ENCODE results near the gene CD99.
"Not testable (repeated sequence)": the region's sequence is repeated elsewhere in the genome, so short reads cannot be mapped to it uniquely, and the experiment has no call there.

CD99 gene

GRCh38 chrX:2719774-2720447, 28.8 kb downstream of the CD99 start:
- DNase-seq (ENCODE audit: low read depth in 3 of 3, low spot score in 1 of 3) = no peak

DNA sequence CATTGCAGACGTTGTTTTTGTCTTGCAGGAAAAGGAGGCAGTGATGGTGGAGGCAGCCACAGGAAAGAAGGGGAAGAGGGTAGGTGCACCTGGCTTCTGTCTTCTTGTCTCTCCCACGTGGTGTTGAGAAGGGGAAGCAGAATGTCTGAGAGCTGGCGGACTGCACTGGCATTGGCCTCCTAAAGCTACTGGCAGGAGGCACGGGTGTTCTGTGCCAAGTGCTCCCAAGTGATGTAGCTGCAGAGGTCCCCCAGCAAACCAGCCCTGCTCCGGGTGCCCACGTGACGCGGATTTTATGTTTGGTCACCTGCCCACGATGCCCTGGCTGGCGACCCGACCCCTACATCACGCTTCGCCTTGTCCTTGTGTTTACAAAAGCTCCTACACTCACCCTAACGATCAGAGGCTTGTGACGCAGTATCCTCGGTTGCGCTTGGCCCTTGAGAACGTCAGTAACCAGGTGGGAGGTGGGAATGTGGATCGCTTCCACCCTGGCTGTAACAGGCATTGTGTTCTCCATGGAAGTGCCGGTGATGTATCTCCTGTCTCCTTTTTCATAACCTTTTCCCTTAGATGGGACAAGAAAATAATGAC, 32.3 kb downstream of the CD99 start:
- DNase-seq (ENCODE audit: low read depth in 3 of 3, low spot score in 1 of 3) = no peak

DNA sequence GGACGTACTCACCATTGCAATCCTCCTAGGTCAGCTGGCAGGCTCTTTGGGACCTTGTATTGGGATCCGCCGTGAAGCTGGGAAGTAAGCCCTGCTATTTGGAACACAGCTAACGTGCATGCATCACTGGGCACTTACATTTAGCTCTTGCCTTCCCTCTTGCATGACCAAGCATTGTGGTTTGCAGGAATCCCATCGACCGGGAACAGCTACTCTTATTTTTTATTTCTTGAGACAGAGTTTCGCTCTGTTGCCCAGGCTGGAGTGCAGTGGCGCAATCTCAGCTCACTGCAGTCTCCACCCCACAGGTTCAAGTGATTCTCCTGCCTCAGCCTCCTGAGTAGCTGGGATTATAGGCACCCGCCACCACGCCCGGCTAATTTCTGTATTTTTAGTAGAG, 36.2 kb downstream of the CD99 start:
- DNase-seq (ENCODE audit: low read depth in 3 of 3, low spot score in 1 of 3) = not testable (repeated sequence)

DNA sequence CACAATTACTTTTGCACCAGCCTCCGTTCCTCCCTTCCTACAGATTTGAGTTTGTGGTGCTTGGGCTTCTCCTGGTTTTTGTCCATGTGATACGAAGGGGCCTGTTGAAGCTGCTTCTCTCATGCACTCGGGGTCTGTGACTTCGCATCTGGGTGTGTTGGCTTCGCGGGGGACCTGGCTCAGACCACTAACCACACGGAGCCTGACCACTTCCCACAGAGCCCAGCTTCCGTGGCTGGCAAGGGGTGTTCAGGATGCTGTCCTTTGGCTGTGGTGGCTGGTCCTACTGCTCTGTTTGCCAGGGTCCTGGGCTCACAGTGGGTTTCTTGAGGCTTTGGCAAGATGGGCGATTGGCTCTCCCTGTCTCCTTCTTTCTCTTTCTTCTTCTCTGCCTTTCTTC, 41.0 kb downstream of the CD99 start:
- no peak for DNase-seq (ENCODE audit: low read depth in 3 of 3, low spot score in 1 of 3)

DNA sequence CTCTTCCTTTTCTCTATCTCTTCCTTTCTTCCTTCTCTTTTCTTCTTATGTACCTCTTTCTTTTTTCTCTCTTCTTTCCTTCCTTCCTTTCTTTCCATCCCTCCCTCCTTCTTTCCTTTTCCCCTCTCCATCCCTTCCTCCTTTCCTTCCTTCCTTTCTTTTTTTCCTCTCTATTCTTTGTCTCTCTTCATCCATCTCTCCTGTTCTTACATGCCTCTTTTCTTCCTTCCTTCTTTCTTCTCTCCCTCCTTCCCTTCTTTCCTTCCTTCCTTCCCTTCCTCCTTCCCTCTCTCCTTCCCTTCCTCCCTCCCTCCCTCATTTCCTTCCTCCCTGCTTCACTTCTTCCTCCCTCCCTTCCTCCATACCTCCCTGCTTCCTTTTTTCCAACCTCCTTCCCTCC, 41.6 kb downstream of the CD99 start:
- no peak for DNase-seq (ENCODE audit: low read depth in 3 of 3, low spot score in 1 of 3)

- DNase-seq (ENCODE audit: low read depth in 3 of 3, low spot score in 1 of 3) = no peak
Measured at GRCh38 chrX:2733286-2733685, 42.2 kb downstream of the CD99 start.

- no peak for DNase-seq (ENCODE audit: low read depth in 3 of 3, low spot score in 1 of 3)
Measured at GRCh38 chrX:2735270-2735669, 44.2 kb downstream of the CD99 start.

DNA sequence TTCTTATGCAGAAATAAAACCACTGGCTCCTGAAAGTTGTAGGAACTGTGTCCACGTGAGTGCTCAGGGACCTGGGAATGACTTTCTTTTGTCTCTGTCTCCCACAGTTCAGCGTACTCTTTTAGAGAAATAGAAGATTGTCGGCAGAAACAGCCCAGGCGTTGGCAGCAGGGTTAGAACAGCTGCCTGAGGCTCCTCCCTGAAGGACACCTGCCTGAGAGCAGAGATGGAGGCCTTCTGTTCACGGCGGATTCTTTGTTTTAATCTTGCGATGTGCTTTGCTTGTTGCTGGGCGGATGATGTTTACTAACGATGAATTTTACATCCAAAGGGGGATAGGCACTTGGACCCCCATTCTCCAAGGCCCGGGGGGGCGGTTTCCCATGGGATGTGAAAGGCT, 49.6 kb downstream of the CD99 start:
- DNase-seq (ENCODE audit: low read depth in 3 of 3, low spot score in 1 of 3) = no peak

DNA sequence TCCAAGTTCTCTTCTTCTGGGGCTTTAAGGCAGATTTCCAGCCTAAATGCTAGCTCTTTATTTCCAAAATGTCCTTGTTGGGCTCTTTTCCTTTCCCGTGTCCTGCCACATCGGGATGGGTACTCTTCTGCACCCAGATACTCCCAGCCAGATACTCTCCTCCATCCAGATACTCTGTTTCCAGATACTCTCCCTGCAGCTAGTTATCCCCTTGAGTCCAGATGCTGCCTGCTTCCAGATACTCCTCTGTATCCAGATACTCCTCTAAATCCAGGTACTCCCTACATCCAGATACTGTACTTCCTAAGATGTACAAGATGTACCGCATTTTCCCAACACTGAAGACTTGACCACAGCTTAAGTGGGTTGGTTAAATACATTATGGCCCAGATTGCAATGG, 50.3 kb downstream of the CD99 start:
- no peak for DNase-seq (ENCODE audit: low read depth in 3 of 3, low spot score in 1 of 3)

- not testable (repeated sequence) for DNase-seq (ENCODE audit: low read depth in 3 of 3, low spot score in 1 of 3)
Measured at GRCh38 chrX:2746250-2746649, 55.2 kb downstream of the CD99 start.

- no peak for DNase-seq (ENCODE audit: low read depth in 3 of 3, low spot score in 1 of 3)
Measured at GRCh38 chrX:2748171-2748814, 57.2 kb downstream of the CD99 start.

- DNase-seq (ENCODE audit: low read depth in 3 of 3, low spot score in 1 of 3) = no peak
Measured at GRCh38 chrX:2748815-2749188, 57.7 kb downstream of the CD99 start.

GRCh38 chrX:2751291-2751690, 60.2 kb downstream of the CD99 start:
- DNase-seq (ENCODE audit: low read depth in 3 of 3, low spot score in 1 of 3) = no peak

DNA sequence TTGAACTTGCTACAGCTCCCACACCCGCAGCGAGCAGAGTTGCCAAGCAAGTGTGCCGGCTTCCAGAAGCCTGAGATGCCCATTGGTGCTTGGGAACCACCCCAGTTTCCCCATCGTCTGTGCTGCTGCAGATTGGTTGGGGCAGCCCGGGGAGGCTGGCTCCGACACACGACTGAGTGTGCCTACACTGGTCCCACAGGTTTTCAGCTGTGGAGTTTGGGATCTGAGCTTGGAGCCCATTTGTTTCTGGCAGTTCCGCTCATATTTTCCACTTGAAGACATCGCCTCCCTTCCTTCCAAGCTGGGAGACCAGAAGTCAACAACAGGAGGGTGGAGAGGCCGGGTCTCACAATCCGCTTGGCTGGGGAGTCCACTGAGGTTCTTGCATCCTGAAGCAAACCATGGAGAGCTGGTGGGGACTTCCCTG, 60.8 kb downstream of the CD99 start, which contains the start of gene XG:
TSS of gene XG (plus strand) at position 167 of the 427 bp plus-strand sequence. CDS start at position 402, 235 bp downstream.
- not testable (repeated sequence) for DNase-seq (ENCODE audit: low read depth in 3 of 3, low spot score in 1 of 3)

- not testable (repeated sequence) for DNase-seq (ENCODE audit: low read depth in 3 of 3, low spot score in 1 of 3)
Measured at GRCh38 chrX:2752441-2752840, 61.3 kb downstream of the CD99 start.

- not testable (repeated sequence) for DNase-seq (ENCODE audit: low read depth in 3 of 3, low spot score in 1 of 3)
Measured at GRCh38 chrX:2755163-2755715, 64.1 kb downstream of the CD99 start.

DNA sequence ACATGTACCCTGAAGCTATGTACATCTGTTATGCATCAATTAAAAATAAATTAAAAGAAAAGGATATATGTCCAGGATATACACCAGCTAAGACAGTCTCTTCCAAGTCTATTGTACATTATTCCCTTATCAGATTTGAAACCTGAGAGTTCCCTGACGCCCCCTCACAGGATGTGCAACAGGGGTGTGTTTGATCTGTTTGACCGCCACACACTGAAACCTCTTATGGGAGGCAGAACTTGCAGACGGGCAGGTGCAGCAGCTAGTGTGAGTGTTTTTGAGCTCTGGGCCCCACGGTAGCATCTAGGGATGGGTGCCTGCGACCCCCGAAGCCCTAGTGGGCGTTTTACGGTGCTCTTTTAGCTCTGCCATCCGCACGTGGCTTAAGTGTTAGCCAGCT, 65.5 kb downstream of the CD99 start:
- DNase-seq (ENCODE audit: low read depth in 3 of 3, low spot score in 1 of 3) = no peak

- no peak for DNase-seq (ENCODE audit: low read depth in 3 of 3, low spot score in 1 of 3)
Measured at GRCh38 chrX:2761246-2761645, 70.2 kb downstream of the CD99 start.

DNA sequence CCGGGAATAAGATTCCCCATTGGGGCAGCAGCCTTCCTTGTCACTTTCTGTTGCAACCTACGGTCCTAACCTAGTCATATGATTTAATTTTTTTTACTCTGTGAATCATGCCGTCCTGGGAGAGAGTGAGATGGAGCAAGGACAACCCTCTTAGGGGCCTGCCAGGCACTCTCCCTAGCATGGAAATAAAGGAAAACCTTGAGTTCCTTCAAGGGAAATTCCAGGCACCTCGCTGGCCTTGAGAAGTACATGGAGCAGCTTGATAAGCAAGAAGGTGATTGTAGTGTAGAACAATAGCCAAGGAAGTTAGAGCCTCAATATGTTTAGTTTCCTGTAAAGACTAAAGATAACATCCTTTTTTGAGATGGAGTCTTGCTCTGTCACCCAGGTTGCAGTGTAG, 71.6 kb downstream of the CD99 start:
- DNase-seq (ENCODE audit: low read depth in 3 of 3, low spot score in 1 of 3) = not testable (repeated sequence)

DNA sequence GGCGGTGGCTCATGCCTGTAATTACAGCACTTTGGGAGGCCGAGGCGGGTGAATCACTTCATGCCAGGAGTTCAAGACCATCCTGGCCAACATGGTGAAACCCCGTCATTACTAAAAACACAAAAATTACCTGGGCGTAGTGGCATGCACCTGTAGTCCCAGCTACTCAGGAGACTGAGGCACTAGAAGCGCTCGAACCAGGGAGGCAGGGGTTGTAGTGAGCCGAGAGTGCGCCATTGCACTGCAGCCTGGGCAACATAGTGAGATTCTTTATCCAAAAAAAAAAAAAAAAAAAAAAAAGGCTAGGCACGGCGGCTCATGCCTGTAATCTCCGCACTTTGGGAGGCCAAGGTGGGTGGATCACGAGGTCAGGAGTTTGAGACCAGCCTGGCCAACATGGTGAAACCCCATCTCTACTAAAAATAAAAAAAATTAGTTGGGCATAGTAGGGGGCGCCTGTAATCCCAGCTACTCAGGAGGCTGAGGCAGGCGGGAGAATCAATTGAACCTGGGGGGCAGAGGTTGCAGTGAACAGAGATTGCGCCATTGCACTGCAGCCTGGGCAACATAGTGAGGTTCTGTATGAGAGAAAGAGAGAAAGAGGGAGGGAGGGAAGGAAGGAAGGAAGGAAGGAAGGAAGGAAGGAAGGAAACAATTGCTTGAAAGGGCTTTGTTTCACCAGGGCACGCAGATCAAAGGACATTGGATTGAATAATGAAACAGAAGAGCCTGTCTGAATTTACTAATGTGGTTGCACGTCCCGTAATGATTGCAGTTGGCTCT, 73.9 kb downstream of the CD99 start:
- not testable (repeated sequence) for DNase-seq (ENCODE audit: low read depth in 3 of 3, low spot score in 1 of 3)

GRCh38 chrX:2765549-2765830, 74.4 kb downstream of the CD99 start:
- DNase-seq (ENCODE audit: low read depth in 3 of 3, low spot score in 1 of 3) = no peak

DNA sequence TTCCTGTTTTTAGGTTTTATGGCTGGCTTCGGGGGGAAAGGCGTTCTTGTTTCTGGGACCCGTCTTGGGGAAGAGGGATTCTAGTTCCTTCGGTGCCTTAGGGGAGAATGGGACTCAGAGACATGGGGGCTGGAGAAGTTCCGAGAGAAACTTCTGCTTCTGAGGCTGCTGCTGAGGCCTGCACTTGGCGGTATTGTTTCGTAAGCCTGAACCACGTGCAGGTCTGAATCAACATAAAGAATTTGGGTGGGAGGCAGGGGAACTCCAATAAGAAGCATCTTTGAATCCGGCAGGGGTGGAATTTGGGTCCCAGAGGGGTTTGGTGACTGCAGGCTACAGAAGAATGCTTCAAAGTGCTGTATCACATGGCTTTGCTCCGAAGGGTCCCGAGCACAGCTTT, 75.8 kb downstream of the CD99 start:
- no peak for DNase-seq (ENCODE audit: low read depth in 3 of 3, low spot score in 1 of 3)

Data from stimulated activated CD4-positive, alpha-beta T cell treated with anti-CD3 and anti-CD28 coated beads, TNF-alpha, amount 100 ng/mL, for 1 hour (primary cell).